ENCODE data around the gene RRBP1.

GRCh38 chr20:17643531-17644188, 38.4 kb downstream of the RRBP1 start:
- TF ChIP-seq POLR2A (IDR thresholded peaks at IDR 0.05) (no peak), CTCF (IDR thresholded peaks at IDR 0.05) (no peak)

Data from vagina (tissue), 2 donors.